H1 (cell line): Measurements from ENCODE around the gene LAYN. TPM values are rescaled to one million over a fixed set of nuclear protein-coding genes. Genes with fewer than 3 reads are reported as not detected.

Source experiments
- CTCF ChIA-PET: fragments of 300-600 bp; sonication (Branson Sonifier 250); formaldehyde crosslinking; loops from one replicate; lab custom pipeline; 2021; ENCODE audit not compliant: partially characterized antibody; lab: Charles Lee
- POLR2A ChIA-PET: fragments of 300-600 bp; sonication (Branson Sonifier 250); formaldehyde crosslinking; loops from one replicate; lab custom pipeline; 2021; ENCODE audit warnings: inconsistent platforms; ENCODE audit not compliant: partially characterized antibody; lab: Charles Lee
- DNase-seq, 2 experiments: peaks; one replicate each; pipeline versions ENCODE4 v3.0.0 to v3.0.0-alpha.2; 2010 to 2022; ENCODE audit warnings: low spot score in 2 of 2, low read depth in 1 of 2, mixed read lengths in 1 of 2
- FAIRE-seq: peaks from 2 replicates; lab custom pipeline; 2011; peaks lifted over from hg19 to GRCh38; lab: Jason Lieb, UNC
- H2AFZ ChIP-seq: 2 replicates; pipeline ENCODE4 v1.8.1; 2012; ENCODE audit warnings: low read length, inconsistent platforms
- H2AK5ac ChIP-seq: 2 replicates; pipeline ENCODE4 v1.6.1; 2013; ENCODE audit warnings: low read depth, low read length
- H2BK120ac ChIP-seq: replicated peaks from 2 replicates; pipeline ENCODE3; 2013; ENCODE audit warnings: low read depth, low read length, inconsistent platforms
- H2BK12ac ChIP-seq: 2 replicates; pipeline ENCODE4 v1.6.1; 2013; ENCODE audit warnings: low read depth, low read length
- H2BK15ac ChIP-seq: 2 replicates; pipeline ENCODE4 v1.6.1; 2013; ENCODE audit warnings: low read length
- H2BK20ac ChIP-seq: 2 replicates; pipeline ENCODE4 v1.6.1; 2013; ENCODE audit warnings: low read length
- H2BK5ac ChIP-seq: 2 replicates; pipeline ENCODE4 v1.6.1; 2013; ENCODE audit warnings: low read depth, low read length
- H3K14ac ChIP-seq: 2 replicates; pipeline ENCODE4 v1.6.1; 2013; ENCODE audit warnings: inconsistent platforms; ENCODE audit not compliant: insufficient read length
- H3K18ac ChIP-seq: 2 replicates; pipeline ENCODE4 v1.6.1; 2013; ENCODE audit warnings: low read length; ENCODE audit errors: extremely low read depth
- H3K23ac ChIP-seq: 2 replicates; pipeline ENCODE4 v1.6.1; 2013; ENCODE audit warnings: inconsistent platforms; ENCODE audit not compliant: insufficient read length
- H3K23me2 ChIP-seq: 2 replicates; pipeline ENCODE4 v1.6.1; 2013; ENCODE audit warnings: low read depth, low read length
- H3K27ac ChIP-seq: 2 replicates; pipeline ENCODE4 v1.6.1; 2011; ENCODE audit warnings: low read depth, low read length, inconsistent platforms
- H3K27me3 ChIP-seq, 4 experiments: replicated peaks in 1 of 4; 1 replicate in 1 of 4; 2 replicates in 3 of 4; pipeline versions ENCODE4 v1.6.1 to v1.8.1; 2011 to 2013; ENCODE audit warnings: low read length in 3 of 4, mild to moderate bottlenecking in 3 of 4, inconsistent platforms in 2 of 4, mixed read lengths in 2 of 4, moderate library complexity in 1 of 4; ENCODE audit not compliant: control insufficient read depth in 3 of 4, insufficient read depth in 3 of 4; ENCODE audit errors: extremely low read depth in 1 of 4
- H3K36me3 ChIP-seq, 4 experiments: 2 replicates each; pipeline versions ENCODE4 v1.6.1 to v1.8.1; 2011 to 2013; ENCODE audit warnings: mild to moderate bottlenecking in 4 of 4, low read length in 3 of 4, moderate library complexity in 2 of 4, control low read depth in 1 of 4, inconsistent platforms in 1 of 4; ENCODE audit not compliant: insufficient read depth in 4 of 4, control insufficient read depth in 2 of 4
- H3K4ac ChIP-seq: replicated peaks from 2 replicates; pipeline ENCODE3; 2013; ENCODE audit warnings: low read length, low read depth, mixed read lengths, inconsistent platforms; ENCODE audit not compliant: insufficient read length
- H3K4me1 ChIP-seq, 4 experiments: replicated peaks in 1 of 4; 1 replicate in 1 of 4; 2 replicates in 3 of 4; pipeline versions ENCODE4 v1.6.1 to v1.8.1; 2011 to 2013; ENCODE audit warnings: low read length in 3 of 4, inconsistent platforms in 2 of 4, mixed read lengths in 1 of 4; ENCODE audit not compliant: insufficient read depth in 4 of 4, control insufficient read depth in 3 of 4
- H3K4me2 ChIP-seq, 2 experiments: 2 replicates each; pipeline versions ENCODE4 v1.6.1 to v1.8.1; 2011 to 2013; ENCODE audit warnings: low read depth in 2 of 2, low read length in 2 of 2, control low read depth in 1 of 2, inconsistent platforms in 1 of 2, mild to moderate bottlenecking in 1 of 2; ENCODE audit not compliant: insufficient read depth in 1 of 2
- H3K4me3 ChIP-seq, 4 experiments: fragments of 200-600, 300-600 bp in 1 of 4; sonication (generic), shearing (Covaris generic), sonication (Bioruptor Twin) in 1 of 4; 2 replicates each; pipeline versions ENCODE4 v1.5.1 to v1.8.1; 2011 to 2016; ENCODE audit warnings: low read length in 4 of 4, low read depth in 3 of 4, control low read depth in 2 of 4, inconsistent platforms in 2 of 4, mild to moderate bottlenecking in 2 of 4, mixed read lengths in 1 of 4, moderate library complexity in 1 of 4; ENCODE audit not compliant: insufficient read depth in 2 of 4; ENCODE audit errors: extremely low read depth in 1 of 4
- H3K56ac ChIP-seq: replicated peaks from 2 replicates; pipeline ENCODE3; 2013; ENCODE audit warnings: low read depth, mild to moderate bottlenecking, mixed read lengths, low read length, inconsistent platforms; ENCODE audit not compliant: insufficient read length
- H3K79me1 ChIP-seq: 2 replicates; pipeline ENCODE4 v1.6.1; 2013; ENCODE audit warnings: low read depth, low read length, control low read depth
- H3K79me2 ChIP-seq, 2 experiments: 2 replicates each; pipeline versions ENCODE4 v1.6.1 to v1.8.1; 2012 to 2013; ENCODE audit warnings: low read length in 2 of 2, mild to moderate bottlenecking in 2 of 2, inconsistent platforms in 1 of 2; ENCODE audit not compliant: insufficient read depth in 2 of 2, control insufficient read depth in 1 of 2
- H3K9ac ChIP-seq, 4 experiments: replicated peaks in 1 of 4; 1 replicate in 1 of 4; 2 replicates in 3 of 4; pipeline versions ENCODE4 v1.6.1 to v1.8.1; 2011 to 2013; ENCODE audit warnings: low read depth in 3 of 4, low read length in 3 of 4, control low read depth in 2 of 4, mild to moderate bottlenecking in 2 of 4, moderate library complexity in 2 of 4, inconsistent platforms in 1 of 4; ENCODE audit errors: extremely low read depth in 1 of 4
- H3K9me3 ChIP-seq, 2 experiments: 2 replicates each; pipeline versions ENCODE4 v1.6.1 to v1.8.1; 2012 to 2013; ENCODE audit warnings: mild to moderate bottlenecking in 2 of 2, moderate library complexity in 2 of 2, control low read depth in 1 of 2, inconsistent platforms in 1 of 2, low read depth in 1 of 2, low read length in 1 of 2, mixed read lengths in 1 of 2; ENCODE audit not compliant: insufficient read depth in 2 of 2
- H4K20me1 ChIP-seq, 2 experiments: replicated peaks in 1 of 2; 2 replicates each; pipeline versions ENCODE3 to v1.8.1; 2011 to 2013; ENCODE audit warnings: inconsistent platforms in 2 of 2, low read length in 2 of 2, mild to moderate bottlenecking in 1 of 2; ENCODE audit not compliant: insufficient read depth in 2 of 2, control insufficient read depth in 1 of 2
- H4K5ac ChIP-seq: 2 replicates; pipeline ENCODE4 v1.6.1; 2013; ENCODE audit warnings: low read length, low read depth, mixed read lengths, inconsistent platforms; ENCODE audit not compliant: insufficient read length
- H4K8ac ChIP-seq: 2 replicates; pipeline ENCODE4 v1.8.0; 2013; ENCODE audit warnings: mild to moderate bottlenecking, moderate library complexity, low read length, inconsistent platforms; ENCODE audit not compliant: insufficient read depth; ENCODE audit errors: extremely low read depth
- H4K91ac ChIP-seq: replicated peaks from 2 replicates; pipeline ENCODE3; 2013; ENCODE audit warnings: low read length, mixed read lengths, inconsistent platforms; ENCODE audit not compliant: insufficient read length
- BCL11A ChIP-seq, 2 experiments: IDR thresholded peaks; one replicate each; pipeline ENCODE4 v1.6.1; 2011; ENCODE audit warnings: low read depth in 2 of 2, low read length in 2 of 2, mild to moderate bottlenecking in 2 of 2
- CBX8 ChIP-seq: fragments of 300-800, 300-1000 bp; sonication (generic); IDR thresholded peaks from 2 replicates; pipeline ENCODE4 v1.7.1; 2016; ENCODE audit warnings: low read depth, low read length, borderline replicate concordance
- CHD1 ChIP-seq: IDR thresholded peaks from 2 replicates; pipeline ENCODE4 v1.6.1; 2012; ENCODE audit warnings: low read depth, low read length, improper control_type of control experiment
- KDM4A ChIP-seq: IDR thresholded peaks from one replicate; pipeline ENCODE4 v1.7.1; 2012; ENCODE audit warnings: low read depth, mild to moderate bottlenecking, moderate library complexity, low read length, inconsistent platforms; ENCODE audit not compliant: severe bottlenecking
- KDM5A ChIP-seq: fragments of 200-600 bp; IDR thresholded peaks from 2 replicates; pipeline ENCODE4 v1.7.1; 2012; ENCODE audit warnings: mild to moderate bottlenecking, low read length, inconsistent platforms, mixed read lengths
- MAFK ChIP-seq: IDR thresholded peaks from 2 replicates; pipeline ENCODE4 v1.6.1; 2012; ENCODE audit warnings: low read depth, mild to moderate bottlenecking, improper control_type of control experiment, low read length
- NRF1 ChIP-seq: IDR thresholded peaks from 2 replicates; pipeline ENCODE4 v1.6.1; 2011; ENCODE audit warnings: mild to moderate bottlenecking, low read depth, low read length, improper control_type of control experiment
- POLR2A ChIP-seq, 2 experiments: IDR thresholded peaks; 1 replicate in 1 of 2; 2 replicates in 1 of 2; pipeline ENCODE4 v1.6.1; 2011; ENCODE audit warnings: low read depth in 2 of 2, low read length in 2 of 2, mild to moderate bottlenecking in 2 of 2; ENCODE audit errors: control extremely low read depth in 1 of 2
- RXRA ChIP-seq: IDR thresholded peaks from 2 replicates; pipeline ENCODE4 v1.6.1; 2011; ENCODE audit warnings: low read depth, mild to moderate bottlenecking, low read length, moderate library complexity; ENCODE audit not compliant: insufficient read depth
- SIN3A ChIP-seq, 2 experiments: IDR thresholded peaks in 1 of 2; conservative IDR thresholded peaks in 1 of 2; 2 replicates each; pipeline ENCODE4 v1.6.1; 2011 to 2012; ENCODE audit warnings: low read length in 2 of 2, improper control_type of control experiment in 1 of 2, low read depth in 1 of 2, mild to moderate bottlenecking in 1 of 2
- SP4 ChIP-seq: IDR thresholded peaks from 2 replicates; pipeline ENCODE4 v1.6.1; 2012; ENCODE audit warnings: low read length, inconsistent platforms
- SUZ12 ChIP-seq: fragments of 200-600 bp; sonication (generic); IDR thresholded peaks from 2 replicates; pipeline ENCODE4 v1.6.1; 2012; ENCODE audit warnings: mild to moderate bottlenecking, inconsistent platforms, low read length, moderate library complexity, mixed read lengths
- TAF1 ChIP-seq: IDR thresholded peaks from 2 replicates; pipeline ENCODE4 v1.6.1; 2011; ENCODE audit warnings: mild to moderate bottlenecking, low read depth, low read length
- TBP ChIP-seq: IDR thresholded peaks from 2 replicates; pipeline ENCODE4 v1.6.1; 2011; ENCODE audit warnings: low read depth, low read length, improper control_type of control experiment
- WGBS, 2 experiments: shearing (Covaris generic) in 1 of 2; methylation state at CpG; one replicate each; pipeline versions ENCODE4 v1.1.6 to v1.1.7; 2013 to 2015; ENCODE audit warnings: low lambda C conversion rate in 2 of 2, mixed read lengths in 2 of 2, inconsistent platforms in 1 of 2, low coverage in 1 of 2, missing lambda C conversion rate in 1 of 2; ENCODE audit not compliant: insufficient replicate concordance in 2 of 2, insufficient coverage in 1 of 2, insufficient read length in 1 of 2; ENCODE audit errors: extremely low coverage in 1 of 2, missing lambda C conversion rate in 1 of 2; 5-methylcytosine and 5-hydroxymethylcytosine counted together
- polyA plus RNA-seq, 7 experiments: library from polyadenylated mRNA; depleted of rRNA in 3 of 7; stranded (reverse) in 5 of 7; unstranded in 2 of 7; fragments of >200 nt in 5 of 7; fragments of 200-250 nt in 2 of 7; gene quantifications; 1 replicate in 5 of 7; 2 replicates in 1 of 7; 4 replicates in 1 of 7; pipeline versions ENCODE4 v1.2.1 to v1.2.3, GENCODE V29; 2011 to 2013; ENCODE audit warnings: missing spikeins in 2 of 7, mixed read lengths in 2 of 7
- total RNA-seq: library from RNA; stranded (reverse); fragmentation: NEBNext Ultra II Directional; extraction: Animal tissue kit (Norgen Biotek cat#: 25700); gene quantifications from 2 replicates; pipeline ENCODE4 v1.2.1, GENCODE V29; 2021
- TF ChIP-seq, protein P1 (sequence below): IDR thresholded peaks from 2 replicates; pipeline ENCODE4 v1.6.1; 2011; ENCODE audit warnings: low read depth, mild to moderate bottlenecking, low read length; ENCODE audit not compliant: insufficient read depth

The LAYN gene
- total and polyA plus RNA-seq, 2 of the 8 experiments (the other 6 are each of a cell fraction or from before 2014, with no cell fraction given), result 4.2 to 9.3 TPM

DNA sequence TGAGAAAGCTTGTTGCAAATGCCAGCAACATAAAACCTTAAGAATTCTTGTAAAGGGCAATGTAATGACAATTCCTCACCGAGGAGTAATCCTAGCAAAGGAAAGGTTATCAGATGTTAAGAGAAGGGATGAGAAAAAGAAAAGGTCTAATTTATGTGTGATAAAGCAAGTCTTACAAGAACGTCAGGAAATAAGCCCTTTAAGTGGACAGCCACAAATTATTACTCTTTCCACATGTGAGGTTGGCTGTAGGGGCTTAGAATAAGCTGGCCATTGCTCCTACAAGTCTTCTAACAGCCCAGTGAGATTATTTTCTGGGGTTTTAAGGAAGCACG, 9.3 kb downstream of the LAYN start:
- Histone ChIP-seq H2BK15ac (no peak overlapping the region), H2BK5ac (no peak overlapping the region), H3K14ac (no peak overlapping the region), H2AK5ac (no peak overlapping the region), H4K91ac (no peak overlapping the region), H3K56ac (no peak overlapping the region), H3K4me1 (peaks cover 0 to 17% (median 3%) of the 10 kb centered on the region in 4 experiments; a peak in 4 of 7 replicates), H3K79me2 (no peaks in the 10 kb centered on the region), H3K9ac (no peak overlapping the region), H3K79me1 (no peaks in the 10 kb centered on the region), H3K18ac (no peak overlapping the region), H4K8ac (no peak overlapping the region), H3K4ac (no peak overlapping the region), H3K36me3 (no peaks in the 10 kb centered on the region; a peak in 1 of 8 replicates), H3K9me3 (no peaks in the 10 kb centered on the region), H3K4me3 (no peak overlapping the region), H3K27ac (no peak overlapping the region), H4K20me1 (no peaks in the 10 kb centered on the region), H4K5ac (no peak overlapping the region), H2BK12ac (no peak overlapping the region), H2BK120ac (no peak overlapping the region), H3K23ac (no peak overlapping the region), H2AFZ (no peak overlapping the region), H3K23me2 (no peaks in the 10 kb centered on the region; the same call in 1 of the 2 replicates), H3K4me2 (no peak overlapping the region), H3K27me3 (no peaks in the 10 kb centered on the region), H2BK20ac (no peak overlapping the region)
- DNase-seq (no peak), FAIRE-seq (no peak)
- ChIA-PET CTCF (interaction anchor here (0.8 to 6.1 kb wide), 6 partner anchors 8 to 17 kb away, joined by 3 to 30 read pairs (median 3); no protein-coding TSS in a partner anchor), POLR2A (interaction anchor here (0.7 kb wide), 1 partner anchor 33 kb away, joined by 3 read pairs; no protein-coding TSS in a partner anchor)
- WGBS, 2 experiments, result 73% methylated on average over 3 of the region's 3 CpGs; no CpG with 5 or more reads in 1 of the 2 experiments
- TF ChIP-seq SIN3A (conservative IDR thresholded peaks at IDR 0.05 in 1 of 2, IDR thresholded peaks at IDR 0.05 in 1 of 2; ENCODE audit: low read depth in 1 of 2, low read length in 2 of 2) (no peak), NRF1 (no peak), KDM5A (no peak), TAF1 (no peak), CHD1 (no peak), SUZ12 (no peak), KDM4A (no peak), TBP (no peak), SP4 (no peak), BCL11A (IDR thresholded peaks at IDR 0.05; ENCODE audit: low read depth in 2 of 2, low read length in 2 of 2) (no peak), CBX8 (no peak), RXRA (no peak), POLR2A (IDR thresholded peaks at IDR 0.05; ENCODE audit: control extremely low read depth in 1 of 2, low read depth in 2 of 2, low read length in 2 of 2) (no peak), MAFK (no peak)
- TF ChIP-seq, protein P1, sequence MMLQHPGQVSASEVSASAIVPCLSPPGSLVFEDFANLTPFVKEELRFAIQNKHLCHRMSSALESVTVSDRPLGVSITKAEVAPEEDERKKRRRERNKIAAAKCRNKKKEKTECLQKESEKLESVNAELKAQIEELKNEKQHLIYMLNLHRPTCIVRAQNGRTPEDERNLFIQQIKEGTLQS, result no peak
